Non-pigmented ciliary epithelial cell (primary cell): Measurements from ENCODE around the gene PLCH1.
"Not testable (repeated sequence)": the region's sequence is repeated elsewhere in the genome, so short reads cannot be mapped to it uniquely, and the experiment has no call there.

Experiments
- DNase-seq: peaks from one replicate; pipeline ENCODE4 v3.0.0-alpha.2; 2010; ENCODE audit warnings: low read depth

PLCH1 gene

DNA sequence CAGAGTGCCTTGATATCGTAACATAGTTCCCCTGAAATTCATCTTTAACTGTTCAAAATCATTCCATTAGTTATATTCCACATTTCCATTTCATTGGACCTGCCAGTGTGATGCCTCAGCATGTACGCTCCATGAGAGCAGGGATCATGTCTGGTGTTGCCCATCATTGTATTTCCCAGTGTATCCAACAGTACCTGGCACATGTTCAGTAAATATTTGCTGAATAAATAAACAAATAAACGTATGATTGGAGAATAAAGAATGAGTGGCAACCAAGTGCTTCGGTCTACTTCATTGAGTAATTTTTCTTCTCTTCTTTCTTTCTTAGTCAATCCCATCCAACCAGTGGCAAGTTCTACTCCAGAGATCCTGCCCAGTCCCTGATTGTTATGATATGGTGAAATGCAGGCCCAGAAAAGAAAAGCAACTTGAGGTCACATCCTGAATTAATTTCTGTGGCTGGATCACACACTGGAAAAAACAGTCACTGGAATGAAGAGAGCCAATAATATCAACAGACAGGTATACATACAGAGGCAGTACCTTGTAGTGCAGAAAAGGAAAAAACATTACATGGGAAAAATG, 101.2 kb downstream of the PLCH1 start:
- no peak for DNase-seq

DNA sequence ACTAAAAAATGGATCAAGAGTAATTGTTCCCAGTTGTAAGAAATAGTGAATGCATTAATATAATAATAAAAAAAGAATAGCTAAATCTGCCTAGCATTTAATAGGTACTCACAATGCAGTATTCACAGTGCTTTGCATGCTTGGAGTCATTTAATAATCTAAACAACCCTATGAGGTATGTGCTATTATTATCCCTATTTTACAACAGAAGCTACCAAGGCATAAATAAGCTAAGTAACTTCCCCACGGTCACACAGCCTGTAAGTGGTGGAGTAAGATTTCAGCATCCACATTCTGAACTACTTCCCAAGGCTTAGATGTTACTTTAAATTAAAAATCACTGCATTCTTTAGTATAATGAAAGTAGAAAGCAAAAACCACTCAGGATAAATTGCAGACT, 102.9 kb downstream of the PLCH1 start:
- DNase-seq = no peak

DNA sequence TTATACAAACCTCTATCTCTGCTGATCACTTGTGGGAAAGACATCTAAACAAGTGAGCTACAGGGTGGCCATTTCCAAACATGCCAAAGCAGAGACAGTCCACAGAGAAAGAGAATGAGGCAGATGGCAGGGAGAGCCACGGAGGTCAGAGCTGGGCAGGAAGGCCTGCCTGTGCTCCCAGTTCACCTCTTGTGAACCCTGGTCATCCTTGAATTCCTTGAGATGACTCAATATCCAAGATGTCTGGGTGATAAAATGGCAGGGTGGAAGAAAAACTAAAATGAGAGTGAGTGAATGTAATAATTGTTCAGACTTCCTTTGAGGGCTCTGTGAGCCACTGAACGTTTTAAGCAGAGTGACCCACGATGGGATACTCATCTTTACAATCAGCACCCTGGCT, 104.8 kb downstream of the PLCH1 start:
- DNase-seq = no peak

DNA sequence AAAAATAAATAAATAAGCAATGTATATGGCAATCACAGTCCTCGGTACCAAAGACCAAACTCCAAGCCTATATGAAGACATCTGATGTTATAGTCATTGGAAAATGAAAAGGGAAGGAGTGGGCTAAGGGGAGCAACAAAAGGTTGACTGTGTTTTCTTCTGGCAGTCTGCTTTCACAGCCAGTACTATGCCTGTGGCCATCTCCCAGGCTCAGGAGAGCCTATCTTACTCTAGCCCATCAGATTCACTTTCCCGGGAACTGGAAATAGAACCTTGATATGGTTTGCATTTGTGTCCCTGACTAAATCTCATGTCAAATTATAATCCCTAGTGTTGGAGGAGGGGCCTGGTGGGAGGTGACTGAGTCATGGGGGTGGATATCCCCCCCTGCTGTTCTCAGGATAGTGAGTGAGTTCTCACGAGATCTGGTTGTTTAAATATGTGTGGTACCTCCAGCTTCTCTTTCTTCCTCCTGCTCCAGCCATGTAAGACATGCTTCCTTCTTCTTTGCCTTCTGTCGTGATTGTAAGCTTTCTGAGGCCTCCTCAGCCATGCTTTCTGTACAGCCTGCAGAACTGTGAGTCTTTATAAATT, 105.3 kb downstream of the PLCH1 start:
- DNase-seq = no peak

DNA sequence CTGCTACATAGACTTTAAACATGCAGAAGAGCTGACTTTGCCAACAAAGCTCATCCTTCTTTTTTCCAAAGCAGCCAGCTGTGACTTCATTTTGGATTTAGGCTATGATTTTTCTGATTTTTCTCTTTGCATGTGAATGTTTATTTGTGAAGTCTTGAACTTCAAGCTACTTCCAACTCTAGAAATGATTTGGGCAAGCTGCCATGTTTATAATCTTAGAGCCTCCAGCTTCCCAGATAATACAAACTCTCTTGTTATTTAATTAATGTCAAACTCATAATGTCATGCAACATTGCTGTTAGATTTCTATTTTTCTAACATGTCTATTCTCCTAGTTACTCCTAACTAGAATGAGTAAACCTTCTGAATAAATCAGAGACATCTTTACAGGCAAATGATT, 106.4 kb downstream of the PLCH1 start:
- DNase-seq = not testable (repeated sequence)

DNA sequence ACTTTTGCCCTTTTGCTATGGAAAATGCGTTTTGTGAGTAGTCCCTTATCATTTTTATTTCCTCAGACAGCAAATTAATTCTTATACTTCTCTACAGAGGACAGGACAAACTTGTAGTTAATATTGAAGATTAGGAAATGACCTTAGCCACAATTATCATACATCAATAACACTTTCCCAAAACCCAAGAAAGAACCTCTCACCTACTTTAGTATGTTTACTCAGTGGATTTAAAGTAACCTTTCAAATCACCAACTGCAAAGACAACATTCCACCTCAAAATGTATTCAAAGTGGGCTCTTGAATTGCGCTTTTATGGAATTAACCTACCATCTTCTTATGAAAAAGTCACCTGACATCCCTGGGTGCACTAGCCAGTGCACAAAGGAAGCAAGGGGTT, 107.3 kb downstream of the PLCH1 start:
- no peak for DNase-seq

DNA sequence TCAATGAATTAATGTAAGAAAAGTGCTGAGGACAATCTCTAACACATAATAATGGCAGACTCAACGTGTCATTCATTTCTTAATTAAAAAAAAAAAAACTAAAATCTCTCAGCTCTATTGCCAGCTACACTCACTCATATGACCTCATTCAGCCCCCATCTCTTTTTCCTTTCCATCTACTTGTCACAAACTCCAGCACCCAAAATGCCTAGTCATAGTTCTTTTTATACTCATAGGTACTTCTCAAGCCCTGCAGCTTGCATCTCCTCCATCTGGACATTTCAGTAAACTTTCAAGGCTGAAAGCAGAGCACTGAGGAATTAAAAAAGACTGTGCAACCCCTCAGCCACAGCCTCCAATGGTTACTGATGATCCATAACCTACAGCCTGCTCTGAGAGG, 109.8 kb downstream of the PLCH1 start:
- no peak for DNase-seq

DNA sequence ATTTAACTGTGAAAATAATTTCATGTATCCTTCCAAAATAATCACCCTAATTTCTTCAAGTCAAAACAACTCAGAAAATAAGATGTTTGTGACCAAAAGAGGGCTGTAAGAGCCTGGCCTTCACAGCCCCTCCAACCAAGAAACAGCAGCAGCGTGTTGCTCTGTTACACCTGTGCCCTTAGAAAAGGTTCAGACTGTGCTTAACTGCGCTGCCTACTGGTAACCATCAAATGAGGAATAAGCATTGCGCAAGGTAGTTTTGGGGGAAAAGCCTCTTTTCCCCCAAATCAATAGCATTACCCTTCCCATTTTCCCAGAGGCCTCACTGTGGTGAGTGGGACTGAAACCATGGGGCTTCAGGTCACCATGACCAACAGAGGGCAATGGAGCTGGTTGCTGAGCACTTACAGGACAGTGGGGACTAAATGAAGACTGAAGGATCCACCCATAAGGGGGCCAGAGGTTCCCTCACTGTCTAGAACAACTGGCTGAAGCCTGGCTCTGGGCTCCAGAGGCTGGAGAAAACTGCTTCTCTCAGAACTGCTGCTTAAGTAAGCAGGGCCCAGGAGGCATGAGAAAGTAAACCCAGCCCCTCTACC, 110.7 kb downstream of the PLCH1 start:
- DNase-seq = no peak

DNA sequence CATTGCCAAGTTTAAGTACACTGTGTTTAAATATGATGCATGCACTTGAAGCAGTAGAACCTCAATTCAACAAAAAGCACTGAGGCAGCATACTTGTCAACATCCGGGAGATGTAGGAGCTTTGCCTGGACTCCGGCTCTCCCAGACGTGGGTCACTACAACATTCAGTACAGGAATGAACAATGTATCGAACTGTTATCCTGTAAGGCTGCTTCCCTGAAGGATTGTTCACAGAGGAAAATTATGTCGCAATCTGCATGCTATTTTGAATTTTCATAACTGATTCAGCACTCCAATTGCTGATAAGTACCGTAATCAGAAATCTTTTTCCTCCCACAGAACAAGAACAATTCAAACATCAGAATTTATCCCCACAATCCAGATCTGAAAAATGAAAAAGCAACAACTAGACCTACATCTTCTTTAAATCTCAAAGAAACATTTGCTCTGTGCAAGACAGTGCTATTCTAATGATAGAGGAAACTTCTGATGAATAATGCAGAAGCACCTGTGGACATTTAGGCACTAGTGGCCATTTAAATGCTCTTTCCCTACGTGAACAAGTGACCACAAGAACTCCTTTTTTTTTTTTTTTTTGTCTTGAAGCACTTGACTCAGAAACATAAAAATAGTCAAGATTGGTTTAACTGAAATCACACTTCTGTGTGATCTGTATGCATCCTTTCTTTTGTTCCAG, 113.4 kb downstream of the PLCH1 start:
- no peak for DNase-seq

DNA sequence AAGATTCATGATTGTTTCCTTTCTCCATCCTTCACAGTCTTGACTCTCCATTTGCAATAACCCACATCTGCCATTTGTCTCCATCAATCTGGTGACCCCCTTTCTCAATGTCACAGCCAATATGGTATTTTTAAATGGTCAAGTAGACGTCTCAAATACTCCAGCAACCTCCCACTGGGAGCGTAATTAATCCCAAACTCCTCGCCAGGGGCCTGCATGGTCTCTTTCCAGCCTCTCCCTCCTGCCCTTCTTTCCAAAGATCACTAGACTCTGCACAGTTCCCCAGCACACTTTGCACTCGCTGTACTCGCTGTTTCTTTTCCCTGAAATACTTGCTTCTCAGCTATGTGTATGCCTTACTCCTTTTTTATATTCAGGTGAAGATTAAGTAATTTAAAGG, 115.3 kb downstream of the PLCH1 start:
- no peak for DNase-seq

DNA sequence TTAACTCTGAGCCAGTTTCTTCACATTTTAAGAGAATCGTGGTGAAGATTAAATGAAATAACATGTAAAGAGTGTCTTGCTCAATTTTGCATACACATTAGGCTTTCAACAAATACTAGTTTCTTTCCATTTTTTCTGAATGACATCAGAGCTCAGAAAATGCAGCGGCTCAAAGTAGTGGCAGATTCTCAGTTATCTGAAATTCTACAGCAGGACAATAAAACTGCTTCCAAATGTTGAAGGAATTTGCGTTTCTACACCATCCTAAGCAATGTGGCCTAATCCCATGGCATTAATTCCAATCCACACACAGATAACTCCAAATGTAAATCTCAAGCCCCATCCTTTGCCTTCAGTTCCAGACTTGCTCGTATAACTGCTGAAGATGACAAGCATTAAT, 115.8 kb downstream of the PLCH1 start:
- DNase-seq = no peak

DNA sequence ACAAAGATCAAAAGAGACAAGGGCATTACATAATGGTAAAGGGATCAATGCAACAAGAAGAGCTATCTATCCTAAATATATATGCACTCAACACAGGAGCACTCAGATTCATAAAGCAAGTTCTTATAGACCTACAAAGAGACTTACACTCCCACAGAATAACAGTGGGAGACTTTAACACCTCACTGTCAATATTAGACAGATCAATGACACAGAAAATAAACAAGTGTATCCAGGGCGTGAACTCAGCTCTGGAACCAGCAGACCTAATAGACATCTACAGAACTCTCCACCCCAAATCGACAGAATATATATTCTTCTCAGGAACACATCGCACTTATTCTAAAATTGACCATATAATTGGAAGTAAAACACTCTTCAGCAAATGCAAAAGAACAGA, 122.2 kb downstream of the PLCH1 start:
- DNase-seq = not testable (repeated sequence)

DNA sequence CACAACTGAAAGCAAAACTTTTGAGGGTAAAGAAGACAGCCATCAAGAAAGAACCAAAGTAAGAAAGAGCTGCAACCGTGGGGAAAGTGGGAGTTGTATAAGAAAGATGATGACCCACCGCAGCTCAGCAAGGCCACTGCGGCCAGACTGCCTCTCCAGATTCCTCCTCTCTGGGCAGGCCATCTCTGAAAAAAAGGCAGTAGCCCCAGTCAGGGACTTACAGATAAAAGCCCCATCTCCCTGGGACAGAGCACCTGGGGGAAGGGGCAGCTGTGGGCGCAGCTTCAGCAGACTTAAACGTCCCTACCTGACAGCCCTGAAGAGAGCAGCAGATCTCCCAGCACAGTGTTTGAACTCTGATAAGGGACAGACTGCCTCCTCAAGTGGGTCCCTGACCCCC, 124.3 kb downstream of the PLCH1 start:
- not testable (repeated sequence) for DNase-seq

DNA sequence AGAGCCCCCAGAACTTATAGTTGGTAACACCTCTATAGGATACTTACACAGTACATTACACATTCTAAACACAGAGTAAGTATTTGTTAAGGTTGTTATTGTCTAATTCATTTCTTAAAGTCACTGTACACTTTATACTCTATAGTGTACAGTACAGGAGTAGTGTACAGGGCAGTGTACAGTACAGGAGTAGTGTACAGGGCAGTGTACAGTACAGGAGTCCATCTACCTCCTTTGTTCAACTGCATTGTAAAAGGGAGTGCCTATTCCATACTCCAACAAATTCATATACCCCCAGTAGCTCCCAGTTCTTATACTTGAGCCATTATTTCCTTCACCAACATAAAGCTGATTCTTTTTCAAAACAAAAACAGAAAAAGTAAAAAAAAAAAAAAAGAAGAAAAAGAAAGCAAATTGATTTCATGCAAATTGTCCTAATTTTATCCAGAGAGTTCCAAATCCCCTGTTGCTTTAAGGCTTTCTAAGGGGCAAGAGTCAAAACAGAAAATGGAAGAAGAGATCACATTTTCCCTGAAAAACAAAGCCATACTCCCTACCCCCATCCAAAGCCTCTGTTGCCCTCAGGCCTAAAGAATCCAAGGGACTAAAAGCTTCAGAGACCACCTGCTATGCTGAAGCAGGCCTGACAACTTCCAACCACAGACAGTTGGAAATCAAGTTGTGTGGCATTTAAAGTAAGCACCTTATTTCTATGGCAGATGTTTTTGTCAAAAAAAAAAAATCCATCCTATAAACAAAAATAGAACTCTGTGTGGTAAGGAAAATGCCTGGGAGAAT, 125.6 kb downstream of the PLCH1 start:
- DNase-seq = no peak

DNA sequence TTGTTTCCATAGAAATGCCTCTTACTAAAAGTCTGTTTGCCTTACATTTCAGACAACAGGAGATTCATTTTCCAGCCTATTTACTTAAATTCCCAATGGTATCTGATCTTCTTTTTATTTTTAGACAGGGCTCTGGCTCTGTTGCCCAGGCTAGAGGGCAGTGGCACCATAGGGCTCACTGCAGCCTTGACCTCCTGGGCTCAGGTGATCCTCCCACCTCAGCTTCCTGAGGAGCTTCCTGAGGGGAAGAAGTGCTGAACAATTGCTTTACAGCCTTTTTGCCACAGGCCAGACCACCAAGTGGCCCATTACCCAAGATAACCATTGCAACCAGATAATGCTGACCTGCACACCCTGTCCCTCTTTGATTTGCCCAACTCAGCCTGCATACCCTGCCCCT, 126.3 kb downstream of the PLCH1 start:
- DNase-seq = no peak

DNA sequence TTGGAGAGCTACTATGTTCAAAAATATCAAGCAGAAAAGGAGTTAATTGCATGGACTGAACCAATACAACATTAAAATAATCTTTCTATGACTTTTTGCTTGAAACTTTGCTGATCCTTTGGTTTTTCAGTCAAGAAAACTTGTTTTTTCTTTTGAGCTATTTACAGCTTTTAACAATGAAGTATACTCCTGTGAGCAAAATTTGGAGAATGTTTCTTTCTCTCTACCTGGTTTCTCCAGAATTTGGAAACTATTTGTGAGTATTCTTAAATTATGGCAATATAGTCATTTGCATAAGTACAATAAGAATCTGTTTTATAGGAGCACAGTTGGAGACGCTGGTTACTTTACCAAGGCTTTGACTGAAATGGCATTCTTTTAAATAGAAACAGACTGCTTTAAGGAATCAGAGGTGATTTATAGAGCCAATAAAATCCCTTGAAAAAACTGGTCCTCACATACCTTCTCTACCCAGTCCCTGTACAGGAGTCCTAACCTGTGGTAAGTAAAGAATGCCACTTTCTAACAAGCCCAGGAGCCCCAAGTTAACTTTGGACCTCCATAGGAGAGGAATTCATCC, 127.4 kb downstream of the PLCH1 start:
- DNase-seq = no peak

DNA sequence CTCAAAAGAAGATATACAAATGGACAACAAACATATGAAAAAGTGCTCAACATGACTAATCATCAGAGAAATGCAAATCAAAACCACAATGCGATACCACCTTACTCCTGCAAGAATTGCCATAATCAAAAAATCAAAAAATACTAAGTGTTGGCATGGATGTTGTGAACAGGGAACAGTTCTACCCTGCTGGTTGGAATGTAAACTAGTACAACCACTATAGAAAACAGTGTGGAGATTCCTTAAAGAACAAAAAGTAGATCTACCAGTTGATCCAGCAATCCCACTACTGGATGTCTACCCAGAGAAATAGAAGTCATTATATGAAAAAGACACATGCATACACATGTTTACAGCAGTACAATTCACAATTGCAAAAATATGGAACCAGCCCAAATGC, 129.7 kb downstream of the PLCH1 start:
- DNase-seq = not testable (repeated sequence)

DNA sequence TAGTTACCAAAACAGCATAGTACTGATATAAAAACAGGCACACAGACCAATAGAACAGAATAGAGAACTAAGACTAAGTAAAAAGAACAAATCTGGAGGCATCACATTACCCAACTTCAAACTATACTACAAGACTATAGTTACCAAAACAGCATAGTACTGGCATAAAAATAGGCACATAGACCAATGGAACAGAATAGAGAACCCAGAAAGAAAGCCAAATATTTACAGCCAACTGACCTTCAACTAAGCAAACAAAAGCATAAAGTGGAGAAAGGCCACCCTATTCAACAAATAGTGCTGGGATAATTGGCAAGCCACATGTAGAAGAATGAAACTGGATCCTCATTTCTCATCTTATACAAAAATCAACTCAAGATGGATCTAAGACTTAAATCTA, 130.5 kb downstream of the PLCH1 start:
- DNase-seq = not testable (repeated sequence)

DNA sequence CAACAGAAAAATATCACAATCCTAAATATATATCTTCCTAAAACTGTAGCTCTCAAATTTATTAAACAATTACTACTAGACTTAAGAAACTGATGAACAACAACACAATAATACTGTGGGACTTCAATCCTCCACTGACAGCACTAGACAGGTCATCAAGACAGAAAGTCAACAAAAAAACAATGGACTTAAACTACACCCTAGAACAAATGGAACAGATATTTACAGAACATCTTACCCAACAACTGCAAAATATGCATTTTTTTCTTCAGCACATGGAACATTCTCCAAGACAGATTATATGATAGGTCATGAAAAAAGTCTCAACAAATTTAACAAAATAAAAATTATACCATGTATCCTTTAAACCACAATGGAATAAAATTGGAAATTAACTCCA, 133.4 kb downstream of the PLCH1 start:
- no peak for DNase-seq

DNA sequence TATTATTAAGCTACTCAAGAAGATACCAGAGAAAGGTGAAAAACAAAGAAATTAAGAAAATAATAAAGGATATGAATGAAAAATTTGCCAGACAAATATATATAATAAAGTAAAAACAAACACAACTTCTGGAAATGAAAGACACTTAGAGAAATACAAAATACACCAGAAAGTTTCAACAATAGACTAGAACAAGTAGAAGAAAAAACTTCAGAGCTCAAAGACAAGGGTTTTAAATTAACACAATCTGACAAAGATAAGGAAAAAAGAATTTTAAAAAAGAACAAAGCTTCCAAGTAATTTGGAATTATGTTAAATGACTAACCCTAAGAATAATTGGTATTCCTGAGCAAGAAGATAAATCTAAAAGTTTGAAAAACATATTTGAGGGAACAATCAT, 135.3 kb downstream of the PLCH1 start:
- DNase-seq = no peak

DNA sequence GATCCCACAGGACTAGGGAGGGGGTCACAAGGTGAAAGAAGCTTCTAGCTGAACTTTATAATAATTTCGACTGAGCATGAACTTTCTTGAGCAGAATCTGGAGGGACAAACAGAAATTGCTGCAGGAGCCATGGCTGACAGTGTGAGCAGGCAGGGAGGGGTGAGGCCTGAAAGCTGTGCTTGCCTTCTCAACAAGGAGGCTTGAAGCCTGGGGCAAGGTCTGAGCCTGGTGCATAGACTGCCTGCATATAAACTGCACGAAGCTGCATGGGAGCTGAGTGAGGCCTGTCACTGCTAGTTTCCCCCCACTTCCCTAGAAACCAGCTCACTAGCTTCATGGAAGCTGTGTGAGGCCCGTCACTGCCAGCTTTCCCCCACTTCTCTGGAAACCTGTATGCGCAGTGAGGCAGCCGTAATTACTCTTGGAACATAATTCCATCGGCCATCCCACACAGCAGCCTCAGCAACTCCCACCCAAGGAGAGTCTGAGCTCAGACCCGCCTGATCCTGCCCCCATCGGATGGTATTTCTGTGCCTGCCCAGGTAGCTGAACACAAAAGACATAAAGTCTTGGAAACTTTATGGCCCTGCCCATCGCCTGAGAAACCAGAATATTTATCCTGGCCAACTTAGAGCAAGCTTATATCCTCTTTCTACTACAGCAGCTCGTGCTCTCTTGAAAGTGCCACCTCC, 136.5 kb downstream of the PLCH1 start:
- DNase-seq = no peak

DNA sequence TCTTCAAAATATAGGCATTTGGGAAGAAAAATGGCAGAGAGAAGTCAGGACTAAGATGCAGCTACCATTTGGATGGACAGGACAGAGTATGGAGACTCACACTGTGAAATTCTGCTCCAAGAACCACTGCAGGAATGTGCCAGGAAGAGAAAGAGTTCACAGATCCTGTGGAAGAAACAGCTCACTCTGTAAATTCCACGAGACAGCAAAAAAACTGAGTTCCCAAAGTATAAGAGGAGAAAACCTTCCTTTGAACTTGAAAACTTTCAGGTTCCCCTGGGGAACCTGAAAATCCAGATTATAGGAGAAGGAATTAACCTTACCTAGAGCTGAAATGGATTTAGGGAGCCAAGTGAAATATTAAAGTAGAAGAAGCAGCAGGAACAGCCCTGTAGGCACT, 137.1 kb downstream of the PLCH1 start:
- DNase-seq = no peak
